Astrocyte of the cerebellum (primary cell): Measurements from ENCODE around the gene ECE1.

Source experiments
- DNase-seq: peaks from one replicate; pipeline ENCODE4 v3.0.0-alpha.2; 2011; ENCODE audit warnings: low read depth
- H3K4me3 ChIP-seq: 2 replicates; pipeline ENCODE4 v1.5.1; 2011; ENCODE audit warnings: mild to moderate bottlenecking, low read depth, low read length, moderate library complexity
- in situ Hi-C: cut with HindIII; loops from 2 replicates; pipeline ENCODE4 v1.10.0; 2017; ENCODE audit warnings: low sequenced_read_pairs
- TF ChIP-seq, protein P1 (sequence below): IDR thresholded peaks from 2 replicates; pipeline ENCODE4 v1.5.1; 2012; ENCODE audit warnings: low read length, low read depth, moderate library complexity, mild to moderate bottlenecking; ENCODE audit errors: missing control alignments

The ECE1 gene

DNA sequence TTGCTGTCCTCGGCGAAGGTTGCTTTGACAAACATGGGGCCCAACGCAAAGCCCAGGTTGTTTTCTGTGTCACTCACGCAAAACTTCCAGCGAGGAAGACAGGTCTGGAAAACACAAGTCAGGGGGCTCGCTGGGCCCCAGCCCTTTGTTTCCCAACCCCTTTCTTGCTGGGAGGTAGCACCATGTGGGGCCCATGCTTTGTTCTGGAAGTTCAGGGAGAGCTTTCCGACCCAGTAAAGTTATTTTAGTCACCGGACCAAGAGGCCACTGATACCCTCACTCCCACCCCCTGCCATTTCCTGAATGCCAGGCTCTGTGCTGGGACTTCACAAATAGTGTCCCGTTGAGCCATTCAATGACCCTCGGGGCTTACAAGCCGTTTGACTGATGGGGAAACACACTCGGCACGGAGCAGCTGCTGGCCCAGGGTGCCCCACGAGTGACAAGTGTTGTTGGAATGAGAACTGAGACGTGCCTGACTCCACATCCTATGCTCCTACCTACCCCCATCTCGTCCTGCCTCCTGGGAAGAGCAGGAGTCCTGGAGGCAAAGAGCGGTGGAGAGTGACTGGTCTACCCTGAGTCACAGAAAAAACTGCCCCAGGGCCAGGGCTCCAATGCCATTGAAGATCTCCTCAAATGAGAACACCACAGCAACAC lies 52.0 kb downstream of the ECE1 start:
- DNase-seq: no peak
- no peak overlapping the region for H3K4me3 ChIP-seq
- in situ Hi-C loops: loop anchor here (5.0 kb wide), 1 partner anchor 129 kb away; no protein-coding TSS in a partner anchor
- TF ChIP-seq, protein P1, sequence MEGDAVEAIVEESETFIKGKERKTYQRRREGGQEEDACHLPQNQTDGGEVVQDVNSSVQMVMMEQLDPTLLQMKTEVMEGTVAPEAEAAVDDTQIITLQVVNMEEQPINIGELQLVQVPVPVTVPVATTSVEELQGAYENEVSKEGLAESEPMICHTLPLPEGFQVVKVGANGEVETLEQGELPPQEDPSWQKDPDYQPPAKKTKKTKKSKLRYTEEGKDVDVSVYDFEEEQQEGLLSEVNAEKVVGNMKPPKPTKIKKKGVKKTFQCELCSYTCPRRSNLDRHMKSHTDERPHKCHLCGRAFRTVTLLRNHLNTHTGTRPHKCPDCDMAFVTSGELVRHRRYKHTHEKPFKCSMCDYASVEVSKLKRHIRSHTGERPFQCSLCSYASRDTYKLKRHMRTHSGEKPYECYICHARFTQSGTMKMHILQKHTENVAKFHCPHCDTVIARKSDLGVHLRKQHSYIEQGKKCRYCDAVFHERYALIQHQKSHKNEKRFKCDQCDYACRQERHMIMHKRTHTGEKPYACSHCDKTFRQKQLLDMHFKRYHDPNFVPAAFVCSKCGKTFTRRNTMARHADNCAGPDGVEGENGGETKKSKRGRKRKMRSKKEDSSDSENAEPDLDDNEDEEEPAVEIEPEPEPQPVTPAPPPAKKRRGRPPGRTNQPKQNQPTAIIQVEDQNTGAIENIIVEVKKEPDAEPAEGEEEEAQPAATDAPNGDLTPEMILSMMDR: no peak

DNA sequence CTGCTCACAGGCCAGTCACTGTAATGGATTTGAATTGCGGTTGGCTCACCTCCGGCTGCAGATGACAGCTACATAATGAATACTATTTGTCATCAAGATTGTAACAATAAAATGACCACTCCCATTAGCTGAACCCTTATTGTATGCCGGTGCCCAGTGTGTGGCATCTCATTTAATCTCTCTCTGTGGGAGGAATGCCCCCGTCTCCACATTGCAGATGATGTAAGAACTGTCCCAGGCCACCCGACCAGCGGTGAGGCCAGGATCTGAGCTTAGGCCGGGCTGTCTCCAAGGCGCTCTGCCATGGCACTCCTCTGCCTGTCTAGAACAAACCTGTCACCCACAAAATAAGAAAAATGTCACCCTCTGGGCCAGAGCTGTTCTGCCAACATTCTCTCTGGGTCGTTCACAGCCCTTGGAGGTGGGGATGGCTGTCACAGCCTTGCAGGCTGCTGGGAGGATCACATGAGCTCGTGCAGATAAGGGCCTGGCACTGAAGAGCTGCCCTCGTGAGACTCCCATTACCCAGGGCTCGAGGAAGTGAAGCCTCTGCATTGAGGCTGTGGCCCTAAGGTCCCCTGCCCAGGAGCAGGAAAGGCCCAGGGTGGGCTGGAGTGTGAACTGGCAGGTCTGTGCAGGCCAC lies 52.7 kb downstream of the ECE1 start:
- in situ Hi-C loops: loop anchor here (5.0 kb wide), 1 partner anchor 130 kb away; no protein-coding TSS in a partner anchor

DNA sequence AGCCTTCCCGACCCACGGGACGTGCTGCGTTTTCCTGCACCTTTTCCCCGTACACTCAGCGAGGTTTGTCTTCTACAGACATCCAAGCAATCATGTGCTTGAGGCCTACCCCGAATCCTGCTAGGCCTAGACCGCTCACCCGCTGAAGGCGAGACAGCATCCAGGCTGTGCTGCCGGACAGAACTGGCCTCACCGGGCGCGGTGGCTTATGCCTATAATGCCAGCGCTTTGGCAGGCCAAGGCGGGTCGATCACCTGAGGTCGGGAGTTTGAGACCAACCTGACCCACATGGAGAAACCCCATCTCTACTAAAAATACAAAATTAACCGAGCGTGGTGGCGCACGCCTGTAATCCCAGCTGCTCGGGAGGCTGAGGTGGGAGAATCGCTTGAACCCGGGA lies 54.1 kb downstream of the ECE1 start:
- no peak overlapping the region for H3K4me3 ChIP-seq
- in situ Hi-C loops: loop anchor here (5.0 kb wide), 1 partner anchor 131 kb away; no protein-coding TSS in a partner anchor
- no peak for DNase-seq
- TF ChIP-seq, protein P1: no peak

More for the DNA sequence above, 52.7 kb downstream of the ECE1 start:
- no peak for DNase-seq
- TF ChIP-seq, protein P1: no peak
- no peak overlapping the region for H3K4me3 ChIP-seq

DNA sequence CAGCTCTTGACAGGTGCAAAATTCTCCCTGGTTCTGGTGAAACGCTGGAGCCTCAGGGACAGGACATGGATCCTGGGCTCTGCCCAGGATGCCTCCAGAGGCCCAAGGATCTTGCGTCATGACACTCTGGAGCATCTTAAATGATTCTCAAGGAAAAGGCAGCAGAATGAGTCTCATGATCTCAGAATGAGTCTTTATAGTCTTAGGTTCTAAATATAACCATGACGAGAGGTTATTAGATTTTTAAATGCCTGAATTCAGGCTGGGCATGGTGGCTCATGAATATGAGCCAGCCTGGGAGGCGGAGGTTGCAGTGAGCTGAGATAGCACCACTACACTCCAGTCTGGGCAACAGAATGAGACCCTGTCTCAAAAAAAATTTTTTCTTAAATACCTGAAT lies 55.5 kb downstream of the ECE1 start:
- no peak for DNase-seq
- H3K4me3 ChIP-seq: no peak overlapping the region
- TF ChIP-seq, protein P1: no peak
- in situ Hi-C loops: loop anchor here (5.0 kb wide), 1 partner anchor 133 kb away; no protein-coding TSS in a partner anchor

DNA sequence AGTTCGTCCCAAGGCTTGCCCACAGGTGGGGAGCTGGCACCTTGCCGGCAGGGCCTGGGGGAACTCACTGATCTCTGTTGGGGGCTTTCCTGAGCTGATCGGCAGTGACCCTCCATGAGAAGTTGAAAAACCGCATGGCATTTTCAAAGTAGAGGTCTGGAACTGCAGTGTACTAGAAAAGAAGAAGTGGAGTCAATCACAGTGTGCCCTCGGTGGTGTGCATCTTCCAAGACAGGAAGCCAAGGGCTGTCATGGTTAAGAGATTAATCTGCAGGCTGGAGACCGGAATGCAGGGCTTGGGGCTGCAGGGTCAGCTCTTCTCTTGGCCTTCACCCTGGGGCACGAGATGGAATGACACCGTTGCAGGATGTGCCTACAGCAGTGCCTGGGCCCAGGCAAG lies 56.8 kb downstream of the ECE1 start:
- in situ Hi-C loops: no loop called here
- no peak overlapping the region for H3K4me3 ChIP-seq
- no peak for DNase-seq
- TF ChIP-seq, protein P1: no peak

DNA sequence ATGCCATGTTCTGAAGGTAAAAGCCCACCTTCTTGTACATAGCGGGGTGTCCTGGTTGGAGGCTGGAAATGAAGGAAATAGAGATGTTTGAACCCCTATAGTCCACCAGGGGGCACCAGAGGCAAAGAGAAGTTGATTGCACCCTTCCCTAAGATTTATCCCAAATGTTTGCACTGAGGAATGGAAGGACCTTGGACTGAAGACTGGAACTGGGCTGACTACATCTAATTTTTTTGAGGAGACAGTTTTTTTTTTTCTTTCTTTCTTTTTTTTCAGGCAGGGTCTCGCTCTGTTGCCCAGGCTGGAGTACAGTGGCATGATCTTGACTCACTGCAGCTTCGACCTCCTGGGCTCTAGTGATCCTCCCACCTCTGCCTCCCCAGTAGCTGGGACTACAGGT lies 58.2 kb downstream of the ECE1 start:
- TF ChIP-seq, protein P1: peak; percentile 66
- DNase-seq: no peak

More for the DNA sequence above, 58.2 kb downstream of the ECE1 start:
- H3K4me3 ChIP-seq: no peak overlapping the region
- in situ Hi-C loops: no loop called here
